Activated T-cell treated with anti-CD3 and anti-CD28 coated beads, Interleukin-2, amount 50 U/mL, for 4 hours (primary cell): Measurements from ENCODE around the gene SLC18A2. TPM values are rescaled to one million over a fixed set of nuclear protein-coding genes. Genes with fewer than 3 reads are reported as not detected.

Experiments
- ATAC-seq, 2 donors: fragments of 200-7000 bp; cut with Tn5 transposase; one replicate each; pipeline ENCODE4 v1.10.0; 2021
- DNase-seq: peaks from one replicate; pipeline ENCODE4 v3.0.0-alpha.2; 2020
- H3K27me3 Mint-ChIP-seq: one replicate; pipeline ENCODE4 v1.8.0; 2021; ENCODE audit warnings: low read depth, mixed read lengths
- H3K36me3 Mint-ChIP-seq: one replicate; pipeline ENCODE4 v1.8.0; 2022; ENCODE audit warnings: mixed read lengths; ENCODE audit not compliant: insufficient read depth
- H3K4me1 Mint-ChIP-seq: one replicate; pipeline ENCODE4 v1.8.0; 2021; ENCODE audit warnings: low read depth, mixed read lengths
- H3K4me3 Mint-ChIP-seq: one replicate; pipeline ENCODE4 v1.8.0; 2021; ENCODE audit warnings: mild to moderate bottlenecking, moderate library complexity, mixed read lengths
- H3K9me3 Mint-ChIP-seq: one replicate; pipeline ENCODE4 v1.8.0; 2021; ENCODE audit warnings: mixed read lengths
- total RNA-seq, 3 donors: library from RNA; stranded (reverse); gene quantifications; one replicate each; pipeline ENCODE4 v1.2.1, GENCODE V29; 2021

The SLC18A2 gene
- total RNA-seq: under 1 TPM; 0.05 to 0.19 (median 0.18) TPM

GRCh38 chr10:117240621-117241529 lies at the start of gene SLC18A2:
Gene SLC18A2 (plus strand): TSS chr10:117241114. CDS start chr10:117241694, 580 bp downstream.
- Mint-ChIP-seq H3K36me3 (no peaks in the 10 kb centered on the region), H3K9me3 (no peaks in the 10 kb centered on the region), H3K4me3 (peak within 1 kb of the TSS; percentile 31), H3K27me3 (peaks cover 51% of the 10 kb centered on the region), H3K4me1 (peaks cover 3% of the 10 kb centered on the region)
- DNase-seq: no peak
- ATAC-seq: peak in 1 of 2 donors; percentile 14

GRCh38 chr10:117197189-117197588 lies 43.7 kb upstream of the SLC18A2 start, which contains the start of gene KCNK18:
Gene KCNK18 (plus strand): TSS chr10:117197489. CDS start chr10:117197489, 0 bp downstream.
- Mint-ChIP-seq H3K4me3 (no peak within 1 kb of the TSS), H3K36me3 (no peaks in the 10 kb centered on the region), H3K9me3 (no peaks in the 10 kb centered on the region), H3K4me1 (no peaks in the 10 kb centered on the region), H3K27me3 (peaks cover 3% of the 10 kb centered on the region)
- ATAC-seq: no peak
- no peak for DNase-seq

GRCh38 chr10:117198088-117198487 lies 42.8 kb upstream of the SLC18A2 start:
- H3K36me3 Mint-ChIP-seq: no peaks in the 10 kb centered on the region
- H3K27me3 Mint-ChIP-seq: peaks cover 3% of the 10 kb centered on the region
- ATAC-seq (no peak), DNase-seq (no peak)
- no peaks in the 10 kb centered on the region for H3K9me3 Mint-ChIP-seq
- H3K4me3 Mint-ChIP-seq: no peak overlapping the region
- H3K4me1 Mint-ChIP-seq: no peaks in the 10 kb centered on the region

- no peak for ATAC-seq
- Mint-ChIP-seq H3K9me3 (peaks cover 4% of the 10 kb centered on the region), H3K4me1 (no peaks in the 10 kb centered on the region)
These were observed 39.1 kb upstream of the SLC18A2 start for GRCh38 chr10:117201826-117202225.

GRCh38 chr10:117204316-117204715 lies 36.6 kb upstream of the SLC18A2 start:
- no peak overlapping the region for H3K4me3 Mint-ChIP-seq

More at GRCh38 chr10:117201826-117202225, 39.1 kb upstream of the SLC18A2 start:
- peaks cover 19% of the 10 kb centered on the region for H3K27me3 Mint-ChIP-seq
- no peak overlapping the region for H3K4me3 Mint-ChIP-seq
- H3K36me3 Mint-ChIP-seq: no peaks in the 10 kb centered on the region
- no peak for DNase-seq

GRCh38 chr10:117212176-117212575 lies 28.7 kb upstream of the SLC18A2 start:
- H3K27me3 Mint-ChIP-seq: peaks cover 41% of the 10 kb centered on the region
- no peaks in the 10 kb centered on the region for H3K36me3 Mint-ChIP-seq
- H3K9me3 Mint-ChIP-seq: peaks cover 21% of the 10 kb centered on the region
- peaks cover 7% of the 10 kb centered on the region for H3K4me1 Mint-ChIP-seq
- no peak for ATAC-seq
- no peak for DNase-seq
- H3K4me3 Mint-ChIP-seq: no peak overlapping the region

More at GRCh38 chr10:117204316-117204715, 36.6 kb upstream of the SLC18A2 start:
- DNase-seq (no peak), ATAC-seq (no peak)
- no peaks in the 10 kb centered on the region for H3K4me1 Mint-ChIP-seq
- H3K9me3 Mint-ChIP-seq: peaks cover 4% of the 10 kb centered on the region
- no peaks in the 10 kb centered on the region for H3K36me3 Mint-ChIP-seq
- H3K27me3 Mint-ChIP-seq: peaks cover 31% of the 10 kb centered on the region

GRCh38 chr10:117214401-117214800 lies 26.5 kb upstream of the SLC18A2 start:
- no peaks in the 10 kb centered on the region for H3K36me3 Mint-ChIP-seq
- peaks cover 37% of the 10 kb centered on the region for H3K27me3 Mint-ChIP-seq
- DNase-seq (no peak), ATAC-seq (no peak)
- peaks cover 8% of the 10 kb centered on the region for H3K4me1 Mint-ChIP-seq
- H3K4me3 Mint-ChIP-seq: no peak overlapping the region
- peaks cover 21% of the 10 kb centered on the region for H3K9me3 Mint-ChIP-seq

- Mint-ChIP-seq H3K4me1 (peaks cover 8% of the 10 kb centered on the region), H3K36me3 (no peaks in the 10 kb centered on the region), H3K27me3 (peaks cover 31% of the 10 kb centered on the region), H3K9me3 (peaks cover 21% of the 10 kb centered on the region), H3K4me3 (no peak overlapping the region)
- DNase-seq (no peak), ATAC-seq (no peak)
These were observed 25.8 kb upstream of the SLC18A2 start for GRCh38 chr10:117215079-117215478.

- H3K4me1 Mint-ChIP-seq: peaks cover 8% of the 10 kb centered on the region
- peaks cover 26% of the 10 kb centered on the region for H3K27me3 Mint-ChIP-seq
- H3K36me3 Mint-ChIP-seq: no peaks in the 10 kb centered on the region
- peaks cover 21% of the 10 kb centered on the region for H3K9me3 Mint-ChIP-seq
- DNase-seq (no peak), ATAC-seq (no peak)
- no peak overlapping the region for H3K4me3 Mint-ChIP-seq
These were observed 24.9 kb upstream of the SLC18A2 start for GRCh38 chr10:117216028-117216427.

- H3K27me3 Mint-ChIP-seq: peaks cover 22% of the 10 kb centered on the region
- peak; percentile 80 to 81 for ATAC-seq
- H3K4me1 Mint-ChIP-seq: peaks cover 8% of the 10 kb centered on the region
- H3K36me3 Mint-ChIP-seq: no peaks in the 10 kb centered on the region
- H3K9me3 Mint-ChIP-seq: peaks cover 14% of the 10 kb centered on the region
- H3K4me3 Mint-ChIP-seq: peak overlapping the region; percentile 74
- DNase-seq: peak; percentile 65
These were observed 24.2 kb upstream of the SLC18A2 start for GRCh38 chr10:117216611-117217195.

GRCh38 chr10:117217196-117217761 lies 23.6 kb upstream of the SLC18A2 start:
- Mint-ChIP-seq H3K36me3 (no peaks in the 10 kb centered on the region), H3K9me3 (peaks cover 8% of the 10 kb centered on the region), H3K27me3 (peaks cover 22% of the 10 kb centered on the region), H3K4me3 (peak overlapping the region; percentile 74), H3K4me1 (peaks cover 8% of the 10 kb centered on the region)
- DNase-seq (no peak), ATAC-seq (peak; percentile 55 to 56)

GRCh38 chr10:117218654-117219053 lies 22.3 kb upstream of the SLC18A2 start:
- Mint-ChIP-seq H3K27me3 (peaks cover 22% of the 10 kb centered on the region), H3K4me1 (peaks cover 8% of the 10 kb centered on the region)

GRCh38 chr10:117221156-117221711 lies 19.7 kb upstream of the SLC18A2 start:
- DNase-seq: no peak
- Mint-ChIP-seq H3K4me1 (peaks cover 8% of the 10 kb centered on the region), H3K4me3 (no peak overlapping the region), H3K9me3 (no peaks in the 10 kb centered on the region), H3K36me3 (no peaks in the 10 kb centered on the region), H3K27me3 (peaks cover 13% of the 10 kb centered on the region)
- ATAC-seq: no peak

More at GRCh38 chr10:117218654-117219053, 22.3 kb upstream of the SLC18A2 start:
- ATAC-seq: no peak
- H3K36me3 Mint-ChIP-seq: no peaks in the 10 kb centered on the region
- no peaks in the 10 kb centered on the region for H3K9me3 Mint-ChIP-seq
- H3K4me3 Mint-ChIP-seq: no peak overlapping the region
- DNase-seq: no peak

- H3K4me1 Mint-ChIP-seq: no peaks in the 10 kb centered on the region
- no peak overlapping the region for H3K4me3 Mint-ChIP-seq
- no peaks in the 10 kb centered on the region for H3K9me3 Mint-ChIP-seq
- no peak for ATAC-seq
- H3K27me3 Mint-ChIP-seq: peaks cover 10% of the 10 kb centered on the region
- H3K36me3 Mint-ChIP-seq: no peaks in the 10 kb centered on the region
- DNase-seq: no peak
These were observed 18.4 kb upstream of the SLC18A2 start for GRCh38 chr10:117222552-117222951.
